Astrocyte of the spinal cord (primary cell): Measurements from ENCODE around the gene SLC25A18.

Experiments used
- DNase-seq: peaks from one replicate; pipeline ENCODE4 v3.0.0; 2011; ENCODE audit warnings: low read depth, low spot score
- H3K4me3 ChIP-seq: 2 replicates; pipeline ENCODE4 v1.5.1; 2011; ENCODE audit warnings: low read depth, mild to moderate bottlenecking, low read length, moderate library complexity
- in situ Hi-C: cut with HindIII; loops from 2 replicates; pipeline ENCODE4 v1.10.0; 2017; ENCODE audit warnings: low sequenced_read_pairs
- TF ChIP-seq, protein P1 (sequence below): IDR thresholded peaks from 2 replicates; pipeline ENCODE4 v1.5.1; 2012; ENCODE audit warnings: low read depth, mild to moderate bottlenecking, low read length, inconsistent platforms

The SLC25A18 gene

DNA sequence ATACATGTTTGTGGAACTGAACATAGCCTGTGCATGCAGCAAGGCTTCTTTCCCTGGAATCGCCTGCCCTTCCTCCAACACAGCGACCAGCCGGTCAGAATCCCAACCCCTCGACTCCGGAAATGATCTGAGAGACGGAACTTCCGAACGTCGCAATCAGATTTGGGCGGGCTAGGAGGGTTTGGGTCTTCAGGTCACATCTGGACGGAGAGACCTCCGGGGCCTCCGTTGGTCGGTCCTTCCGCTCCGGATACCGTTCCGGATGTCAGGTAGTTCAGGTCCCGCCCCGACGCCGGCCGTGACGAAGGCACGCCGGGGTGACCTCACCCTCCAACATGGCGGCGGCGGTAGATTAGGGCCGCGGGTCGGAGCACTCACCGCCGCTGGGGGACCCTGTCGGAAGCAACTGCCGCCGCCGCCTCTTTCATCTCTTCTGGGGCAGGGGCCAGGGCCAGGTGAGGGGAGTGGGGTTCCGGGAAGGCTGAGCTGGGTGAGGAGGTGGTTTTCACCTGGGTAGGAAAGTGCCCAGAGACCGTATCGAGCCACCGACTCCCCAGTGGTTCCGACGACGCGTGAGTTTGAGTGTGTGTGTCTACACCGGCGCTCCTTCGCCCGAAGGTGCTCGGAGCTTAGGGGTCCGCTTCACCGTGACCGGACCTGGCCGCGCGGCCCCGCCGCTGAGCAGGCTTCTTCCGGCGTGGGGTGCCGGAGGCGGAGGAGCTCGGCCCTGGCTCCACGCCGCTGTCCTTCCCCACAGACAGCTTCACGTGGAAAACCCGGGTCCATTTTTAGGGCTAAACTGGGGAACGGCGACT, 75.3 kb downstream of the SLC25A18 start, which contains the start of gene BCL2L13:
BCL2L13 (plus strand) TSS at position 326 of the 815 bp plus-strand sequence. CDS start 16,955 bp downstream, outside the sequence.
- H3K4me3 ChIP-seq, result peak within 1 kb of the TSS; percentile 99
- DNase-seq, result peak; percentile 89
- in situ Hi-C loops, result no loop called here
- TF ChIP-seq, protein P1, sequence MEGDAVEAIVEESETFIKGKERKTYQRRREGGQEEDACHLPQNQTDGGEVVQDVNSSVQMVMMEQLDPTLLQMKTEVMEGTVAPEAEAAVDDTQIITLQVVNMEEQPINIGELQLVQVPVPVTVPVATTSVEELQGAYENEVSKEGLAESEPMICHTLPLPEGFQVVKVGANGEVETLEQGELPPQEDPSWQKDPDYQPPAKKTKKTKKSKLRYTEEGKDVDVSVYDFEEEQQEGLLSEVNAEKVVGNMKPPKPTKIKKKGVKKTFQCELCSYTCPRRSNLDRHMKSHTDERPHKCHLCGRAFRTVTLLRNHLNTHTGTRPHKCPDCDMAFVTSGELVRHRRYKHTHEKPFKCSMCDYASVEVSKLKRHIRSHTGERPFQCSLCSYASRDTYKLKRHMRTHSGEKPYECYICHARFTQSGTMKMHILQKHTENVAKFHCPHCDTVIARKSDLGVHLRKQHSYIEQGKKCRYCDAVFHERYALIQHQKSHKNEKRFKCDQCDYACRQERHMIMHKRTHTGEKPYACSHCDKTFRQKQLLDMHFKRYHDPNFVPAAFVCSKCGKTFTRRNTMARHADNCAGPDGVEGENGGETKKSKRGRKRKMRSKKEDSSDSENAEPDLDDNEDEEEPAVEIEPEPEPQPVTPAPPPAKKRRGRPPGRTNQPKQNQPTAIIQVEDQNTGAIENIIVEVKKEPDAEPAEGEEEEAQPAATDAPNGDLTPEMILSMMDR, result no peak

DNA sequence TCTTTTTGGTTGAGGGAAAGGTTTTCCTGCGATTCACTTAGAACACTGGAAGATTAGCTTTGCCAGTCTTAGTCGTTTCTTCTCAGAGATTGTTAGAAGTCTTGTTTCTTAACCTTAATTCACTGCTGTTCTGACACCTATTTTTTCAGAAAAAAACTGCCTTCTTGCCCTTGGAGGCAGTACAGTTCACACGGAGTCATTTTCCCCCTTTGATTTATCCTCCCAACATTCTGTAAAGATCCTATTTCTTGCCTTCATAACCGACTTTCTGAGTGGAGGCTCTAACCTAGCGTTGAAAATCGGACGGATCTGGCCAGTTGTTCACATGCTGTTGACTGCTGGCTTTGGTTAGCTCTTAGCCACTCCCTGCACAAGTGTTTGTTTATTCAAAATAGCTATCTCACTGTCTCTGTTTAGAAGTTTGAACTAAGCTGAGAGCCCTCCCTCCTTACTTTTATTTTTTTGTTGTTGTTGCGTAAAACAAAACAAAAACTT, 76.0 kb downstream of the SLC25A18 start:
- H3K4me3 ChIP-seq, result peak overlapping the region; percentile 99
- TF ChIP-seq, protein P1, result no peak
- peak; percentile 50 for DNase-seq
- in situ Hi-C loops, result no loop called here
